GM13976 (cell line): ENCODE measurements around the gene NCAPD3.

Experiments used
- DNase-seq: peaks from one replicate; pipeline ENCODE4 v3.0.0; 2012; ENCODE audit warnings: low spot score
- CTCF ChIP-seq: IDR thresholded peaks from 2 replicates; pipeline ENCODE4 v1.5.1; 2012; ENCODE audit warnings: borderline replicate concordance, mild to moderate bottlenecking; ENCODE audit not compliant: insufficient read depth; ENCODE audit errors: extremely low read depth, missing control alignments, control extremely low read depth
- in situ Hi-C: fragments of 300-500 bp; cut with MboI; formaldehyde crosslinking; loops from one replicate; pipeline ENCODE4 v1.12.0; 2022; ENCODE audit warnings: low sequenced_read_pairs, mixed read lengths, inconsistent platforms; ENCODE audit not compliant: unreplicated experiment

Gene NCAPD3

GRCh38 chr11:134150195-134150903 lies 73.4 kb downstream of the NCAPD3 start:
- in situ Hi-C loops, result no loop called here
- TF ChIP-seq CTCF, result no peak
- DNase-seq, result no peak

- no peak for DNase-seq
- TF ChIP-seq CTCF, result no peak
- in situ Hi-C loops, result loop anchor here (10.0 kb wide), 1 partner anchor 225 kb away; no protein-coding TSS in a partner anchor
Observed at GRCh38 chr11:134149371-134149770, 74.4 kb downstream of the NCAPD3 start.

- TF ChIP-seq CTCF, result no peak
- no peak for DNase-seq
- in situ Hi-C loops, result loop anchor here (10.0 kb wide), 1 partner anchor 222 kb away; no protein-coding TSS in a partner anchor
Observed at GRCh38 chr11:134146598-134146997, 77.2 kb downstream of the NCAPD3 start.

GRCh38 chr11:134145715-134146114 lies 78.1 kb downstream of the NCAPD3 start:
- in situ Hi-C loops, result loop anchor here (10.0 kb wide), 1 partner anchor 221 kb away; no protein-coding TSS in a partner anchor
- TF ChIP-seq CTCF, result no peak
- DNase-seq, result no peak

GRCh38 chr11:134144744-134145143 lies 79.0 kb downstream of the NCAPD3 start:
- DNase-seq, result no peak
- in situ Hi-C loops, result loop anchor here (10.0 kb wide), 1 partner anchor 220 kb away; no protein-coding TSS in a partner anchor
- no peak for TF ChIP-seq CTCF

- no peak for TF ChIP-seq CTCF
- in situ Hi-C loops, result loop anchor here (10.0 kb wide), 1 partner anchor 219 kb away; no protein-coding TSS in a partner anchor
- DNase-seq, result no peak
Observed at GRCh38 chr11:134143801-134144200, 80.0 kb downstream of the NCAPD3 start.

- in situ Hi-C loops, result loop anchor here (10.0 kb wide), 1 partner anchor 218 kb away; no protein-coding TSS in a partner anchor
- DNase-seq, result no peak
- TF ChIP-seq CTCF, result no peak
Observed at GRCh38 chr11:134142536-134142935, 81.2 kb downstream of the NCAPD3 start.
